ENCODE data around the gene LRRC4. TPM values are rescaled to one million over a fixed set of nuclear protein-coding genes. Genes with fewer than 3 reads are reported as not detected.

LRRC4 gene
- total RNA-seq, 4 donors from 2014 or later, result 0.29 to 2.5 (median 1.2) TPM

DNA sequence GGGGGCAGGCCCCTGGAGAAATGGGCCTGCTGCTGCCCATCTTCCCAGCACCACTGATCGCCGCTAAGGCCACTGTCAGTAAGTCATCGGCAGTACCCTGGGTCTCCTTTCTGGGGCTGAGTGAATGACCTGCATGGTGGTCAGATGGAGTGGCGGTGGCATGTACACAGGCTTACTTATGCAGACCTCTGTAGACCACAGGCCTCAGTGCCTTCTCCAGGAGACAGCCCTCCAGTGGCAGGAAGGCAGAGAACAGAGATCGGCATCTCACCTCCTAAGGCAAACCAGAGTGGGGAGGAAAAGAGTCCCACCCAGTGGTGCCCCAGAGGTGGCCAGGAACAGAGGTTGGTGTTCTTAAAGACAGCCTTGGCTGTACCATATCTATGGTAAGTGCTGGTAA, 22.8 kb upstream of the LRRC4 start:
- no peaks in the 10 kb centered on the region for H3K9me3 ChIP-seq
- no peaks in the 10 kb centered on the region for H3K4me1 ChIP-seq
- intact Hi-C loops (cut with DNase I; ENCODE audit: low total_unique reads), result no loop called here
- no peak overlapping the region for H3K27ac ChIP-seq
- TF ChIP-seq POLR2A (IDR thresholded peaks at IDR 0.05), result no peak
- TF ChIP-seq CTCF (IDR thresholded peaks at IDR 0.05), result no peak
- no peaks in the 10 kb centered on the region for H3K27me3 ChIP-seq
- no peak for DNase-seq
- H3K4me3 ChIP-seq, result no peak overlapping the region
- no peaks in the 10 kb centered on the region for H3K36me3 ChIP-seq

GRCh38 chr7:128053023-128053422, 21.8 kb upstream of the LRRC4 start:
- intact Hi-C loops (cut with DNase I; ENCODE audit: low total_unique reads), result no loop called here
- Histone ChIP-seq H3K27ac (no peak overlapping the region), H3K4me1 (no peaks in the 10 kb centered on the region), H3K4me3 (no peak overlapping the region), H3K36me3 (no peaks in the 10 kb centered on the region), H3K9me3 (no peaks in the 10 kb centered on the region), H3K27me3 (no peaks in the 10 kb centered on the region)
- DNase-seq, result no peak
- TF ChIP-seq POLR2A (IDR thresholded peaks at IDR 0.05), result no peak
- no peak for TF ChIP-seq CTCF (IDR thresholded peaks at IDR 0.05)

- Histone ChIP-seq H3K27me3 (no peaks in the 10 kb centered on the region), H3K36me3 (no peaks in the 10 kb centered on the region), H3K4me3 (no peak overlapping the region), H3K4me1 (no peaks in the 10 kb centered on the region), H3K9me3 (no peaks in the 10 kb centered on the region), H3K27ac (no peak overlapping the region)
- intact Hi-C loops (cut with DNase I; ENCODE audit: low total_unique reads), result no loop called here
- TF ChIP-seq POLR2A (IDR thresholded peaks at IDR 0.05) (no peak), CTCF (IDR thresholded peaks at IDR 0.05) (no peak)
- DNase-seq, result no peak
Measured at GRCh38 chr7:128052404-128052803, 21.2 kb upstream of the LRRC4 start.

- H3K4me3 ChIP-seq, result no peak overlapping the region
- H3K4me1 ChIP-seq, result no peaks in the 10 kb centered on the region
- no peak for DNase-seq
- no peak for TF ChIP-seq CTCF (IDR thresholded peaks at IDR 0.05)
- no peak for TF ChIP-seq POLR2A (IDR thresholded peaks at IDR 0.05)
- no peak overlapping the region for H3K27ac ChIP-seq
- H3K27me3 ChIP-seq, result no peaks in the 10 kb centered on the region
- H3K9me3 ChIP-seq, result no peaks in the 10 kb centered on the region
- intact Hi-C loops (cut with DNase I; ENCODE audit: low total_unique reads), result no loop called here
- H3K36me3 ChIP-seq, result no peaks in the 10 kb centered on the region
Measured at GRCh38 chr7:128045766-128046165, 14.5 kb upstream of the LRRC4 start.

DNA sequence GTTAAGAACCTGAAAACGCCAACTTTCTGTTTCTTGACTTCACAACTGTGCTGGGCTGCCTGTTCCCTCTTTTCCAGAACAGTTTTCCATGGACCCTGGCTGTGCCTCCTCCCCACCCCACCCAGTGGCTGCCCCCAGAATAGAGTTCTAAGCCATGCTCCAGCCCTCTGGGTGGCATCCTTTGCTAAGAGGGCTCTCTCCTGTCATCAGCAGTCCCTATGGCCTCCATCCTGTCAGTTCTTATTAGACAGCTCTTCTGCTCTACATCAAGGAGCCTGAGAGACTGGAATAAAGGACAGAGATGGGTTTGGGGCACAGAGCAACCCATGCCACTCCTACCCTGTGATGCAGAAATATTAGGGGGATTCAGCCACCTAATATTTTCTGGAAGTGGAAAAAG, 13.9 kb upstream of the LRRC4 start:
- H3K27ac ChIP-seq, result no peak overlapping the region
- no peaks in the 10 kb centered on the region for H3K36me3 ChIP-seq
- TF ChIP-seq POLR2A (IDR thresholded peaks at IDR 0.05), result no peak
- TF ChIP-seq CTCF (IDR thresholded peaks at IDR 0.05), result no peak
- H3K4me3 ChIP-seq, result no peak overlapping the region
- intact Hi-C loops (cut with DNase I; ENCODE audit: low total_unique reads), result no loop called here
- no peaks in the 10 kb centered on the region for H3K27me3 ChIP-seq
- H3K4me1 ChIP-seq, result no peaks in the 10 kb centered on the region
- DNase-seq, result no peak
- no peaks in the 10 kb centered on the region for H3K9me3 ChIP-seq

All from uterus (tissue), 4 donors.